ENCODE data around the gene ANAPC1. TPM values are rescaled to one million over a fixed set of nuclear protein-coding genes. Genes with fewer than 3 reads are reported as not detected.
"Not testable (repeated sequence)": the region's sequence is repeated elsewhere in the genome, so short reads cannot be mapped to it uniquely, and the experiment has no call there.

Gene ANAPC1
- 53.5 TPM for polyA plus RNA-seq (2012; ENCODE audit: insufficient read depth, insufficient read length)

DNA sequence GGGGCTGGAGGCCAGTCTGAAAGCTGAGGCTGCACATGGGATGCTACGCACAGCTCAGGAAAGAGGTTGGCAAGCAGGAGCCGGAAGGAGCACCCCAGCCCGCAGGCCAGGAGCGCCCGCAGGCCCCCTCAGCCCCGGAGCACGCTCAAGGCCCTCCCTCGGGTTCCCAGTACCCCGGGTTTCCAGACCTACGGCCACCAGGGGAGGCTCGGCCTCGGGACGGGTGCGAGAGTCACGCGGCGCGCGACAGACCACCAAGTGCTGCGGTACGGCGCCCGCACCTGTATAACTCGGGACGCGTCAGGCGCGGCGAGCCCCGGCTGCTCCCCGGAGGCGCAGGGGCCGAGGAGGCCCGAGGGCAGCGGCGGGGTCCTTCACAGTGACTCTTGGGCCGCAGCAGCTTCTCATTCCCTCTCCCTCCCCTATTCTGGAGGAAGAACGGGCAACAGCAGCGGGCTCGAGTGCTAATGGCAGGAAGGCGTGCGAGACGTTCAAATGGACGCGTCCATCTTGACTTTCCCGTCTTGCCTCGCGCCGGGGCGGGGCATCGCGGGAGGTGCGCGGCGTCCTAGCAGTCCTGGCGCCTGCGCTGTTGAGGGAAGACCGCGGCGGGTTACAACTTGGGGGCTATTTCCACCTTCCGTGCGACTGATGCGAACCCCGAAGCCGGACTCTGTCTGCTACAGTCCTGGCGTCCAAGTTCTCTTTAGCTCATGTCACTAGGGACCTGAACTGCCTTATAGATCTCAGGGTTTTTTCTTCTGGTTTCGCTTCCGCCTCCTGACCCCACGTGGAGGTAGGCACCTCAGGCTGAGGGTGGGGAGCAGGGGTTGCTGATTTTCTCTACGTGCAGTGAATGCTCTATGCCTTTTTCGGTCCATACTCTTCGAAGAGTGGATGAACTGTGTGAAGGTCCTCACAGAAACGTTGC, at the start of gene ANAPC1:
Gene ANAPC1, minus strand, starts transcription at position 533 of the 931 bp plus-strand sequence. CDS start 3,368 bp downstream, outside the sequence.
- H3K4me3 ChIP-seq (ENCODE audit: low read length), result peak within 1 kb of the TSS; percentile 90
- peak; percentile 81 for DNase-seq (ENCODE audit: low read depth, low spot score)

GRCh38 chr2:111932841-111933291, 48.9 kb upstream of the ANAPC1 start:
- DNase-seq (ENCODE audit: low read depth, low spot score), result no peak
- no peak overlapping the region for H3K4me3 ChIP-seq (ENCODE audit: low read length)

DNA sequence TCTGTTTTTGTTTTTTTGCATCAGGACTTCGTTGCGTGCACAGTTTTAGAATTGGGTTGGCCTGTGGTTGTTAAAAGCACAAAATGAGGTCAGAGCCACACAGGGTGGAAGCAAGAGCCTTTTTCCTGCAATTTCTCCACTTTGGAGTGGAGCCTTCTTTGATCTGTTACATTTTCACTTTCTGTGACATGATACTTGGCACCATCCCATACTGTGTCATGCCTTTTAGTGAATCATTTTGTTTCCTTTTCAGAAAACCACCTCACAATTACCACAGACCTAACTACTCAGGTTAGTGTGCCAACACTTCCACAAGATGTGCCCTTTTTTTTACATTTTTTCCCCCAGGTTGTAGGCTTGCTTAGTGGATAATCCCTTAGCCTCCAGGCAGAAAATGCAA, 46.9 kb upstream of the ANAPC1 start:
- H3K4me3 ChIP-seq (ENCODE audit: low read length), result no peak overlapping the region

GRCh38 chr2:111930409-111930808, 46.4 kb upstream of the ANAPC1 start:
- DNase-seq (ENCODE audit: low read depth, low spot score), result no peak
- H3K4me3 ChIP-seq (ENCODE audit: low read length), result no peak overlapping the region

More for the DNA sequence above, 46.9 kb upstream of the ANAPC1 start:
- DNase-seq (ENCODE audit: low read depth, low spot score), result no peak

GRCh38 chr2:111927723-111928122, 43.7 kb upstream of the ANAPC1 start:
- no peak for DNase-seq (ENCODE audit: low read depth, low spot score)
- H3K4me3 ChIP-seq (ENCODE audit: low read length), result no peak overlapping the region

- H3K4me3 ChIP-seq (ENCODE audit: low read length), result no peak overlapping the region
- DNase-seq (ENCODE audit: low read depth, low spot score), result no peak
Measured at GRCh38 chr2:111924617-111925107, 40.7 kb upstream of the ANAPC1 start.

GRCh38 chr2:111923276-111923804, 39.3 kb upstream of the ANAPC1 start:
- DNase-seq (ENCODE audit: low read depth, low spot score), result no peak
- H3K4me3 ChIP-seq (ENCODE audit: low read length), result no peak overlapping the region

- DNase-seq (ENCODE audit: low read depth, low spot score), result no peak
- no peak overlapping the region for H3K4me3 ChIP-seq (ENCODE audit: low read length)
Measured at GRCh38 chr2:111919794-111920608, 36.0 kb upstream of the ANAPC1 start.

- no peak for DNase-seq (ENCODE audit: low read depth, low spot score)
- no peak overlapping the region for H3K4me3 ChIP-seq (ENCODE audit: low read length)
Measured at GRCh38 chr2:111919365-111919764, 35.4 kb upstream of the ANAPC1 start.

DNA sequence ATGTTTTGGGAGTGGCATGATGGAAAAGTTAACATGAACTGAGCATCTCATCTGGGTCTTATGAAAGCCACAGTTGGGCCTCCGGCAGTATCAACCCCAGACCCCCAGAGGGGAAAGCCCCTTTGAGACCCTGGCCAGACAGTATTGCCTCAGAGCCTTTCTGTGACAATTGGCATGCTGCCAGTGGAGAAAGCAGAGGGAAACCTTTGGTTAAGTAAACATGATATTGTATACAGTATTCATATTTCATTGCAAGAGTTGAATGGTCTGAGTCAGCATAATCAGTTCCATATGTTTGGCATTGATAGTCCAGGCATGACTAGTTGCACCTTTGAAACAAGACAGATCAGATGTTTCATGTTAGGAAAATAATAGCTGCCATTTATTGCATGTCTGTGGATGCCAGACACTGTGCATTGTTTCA, 34.4 kb upstream of the ANAPC1 start:
- no peak for DNase-seq (ENCODE audit: low read depth, low spot score)
- H3K4me3 ChIP-seq (ENCODE audit: low read length), result no peak overlapping the region

DNA sequence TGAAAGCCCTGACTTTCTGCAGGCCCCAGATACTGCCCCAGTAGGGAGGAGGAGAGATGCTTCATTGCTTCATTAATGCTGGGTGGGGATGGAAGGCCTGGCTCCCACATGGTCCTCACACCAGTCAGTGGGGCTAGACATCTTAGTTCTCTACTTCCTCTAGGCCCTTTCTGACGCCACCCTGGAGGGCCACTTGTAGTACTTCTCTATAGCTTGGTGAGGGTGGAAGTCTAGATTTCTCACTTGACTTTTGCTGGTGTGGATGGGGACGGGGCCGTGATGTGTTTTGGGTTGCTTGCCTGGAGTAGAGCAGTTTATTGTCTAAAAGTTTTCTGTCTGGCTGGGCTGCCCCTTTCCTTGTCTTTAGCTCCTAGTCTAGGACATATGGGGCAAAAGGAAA, 33.1 kb upstream of the ANAPC1 start:
- no peak overlapping the region for H3K4me3 ChIP-seq (ENCODE audit: low read length)
- no peak for DNase-seq (ENCODE audit: low read depth, low spot score)

DNA sequence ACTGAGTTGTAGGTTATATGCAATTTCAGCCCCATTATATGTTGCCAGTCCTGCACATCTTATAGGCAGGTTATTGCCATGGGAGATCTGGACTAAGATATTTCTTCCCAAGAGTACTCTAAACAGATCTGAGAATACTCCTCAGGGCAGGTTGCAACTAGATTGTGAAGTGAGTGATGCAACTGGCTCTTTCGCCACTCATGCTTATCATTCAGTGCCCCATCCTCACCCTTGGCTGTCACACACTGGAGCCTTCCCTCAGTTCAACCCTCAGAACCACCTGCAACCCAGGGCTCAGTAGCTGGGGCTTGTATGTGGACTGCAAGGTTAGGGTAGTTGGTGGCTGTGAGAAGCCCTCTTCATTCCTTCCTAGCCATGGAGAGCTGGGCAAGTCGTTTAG, 28.6 kb upstream of the ANAPC1 start:
- H3K4me3 ChIP-seq (ENCODE audit: low read length), result no peak overlapping the region
- no peak for DNase-seq (ENCODE audit: low read depth, low spot score)

GRCh38 chr2:111911295-111911977, 27.4 kb upstream of the ANAPC1 start:
- not testable (repeated sequence) for DNase-seq (ENCODE audit: low read depth, low spot score); H3K4me3 ChIP-seq (ENCODE audit: low read length)

- no peak overlapping the region for H3K4me3 ChIP-seq (ENCODE audit: low read length)
- no peak for DNase-seq (ENCODE audit: low read depth, low spot score)
Measured at GRCh38 chr2:111910609-111911277, 26.8 kb upstream of the ANAPC1 start.

- not testable (repeated sequence) for DNase-seq (ENCODE audit: low read depth, low spot score); H3K4me3 ChIP-seq (ENCODE audit: low read length)
Measured at GRCh38 chr2:111909997-111910396, 26.0 kb upstream of the ANAPC1 start.

- DNase-seq (ENCODE audit: low read depth, low spot score), result no peak
- no peak overlapping the region for H3K4me3 ChIP-seq (ENCODE audit: low read length)
Measured at GRCh38 chr2:111909079-111909478, 25.1 kb upstream of the ANAPC1 start.

GRCh38 chr2:111908578-111908977, 24.6 kb upstream of the ANAPC1 start:
- no peak for DNase-seq (ENCODE audit: low read depth, low spot score)
- H3K4me3 ChIP-seq (ENCODE audit: low read length), result no peak overlapping the region

DNA sequence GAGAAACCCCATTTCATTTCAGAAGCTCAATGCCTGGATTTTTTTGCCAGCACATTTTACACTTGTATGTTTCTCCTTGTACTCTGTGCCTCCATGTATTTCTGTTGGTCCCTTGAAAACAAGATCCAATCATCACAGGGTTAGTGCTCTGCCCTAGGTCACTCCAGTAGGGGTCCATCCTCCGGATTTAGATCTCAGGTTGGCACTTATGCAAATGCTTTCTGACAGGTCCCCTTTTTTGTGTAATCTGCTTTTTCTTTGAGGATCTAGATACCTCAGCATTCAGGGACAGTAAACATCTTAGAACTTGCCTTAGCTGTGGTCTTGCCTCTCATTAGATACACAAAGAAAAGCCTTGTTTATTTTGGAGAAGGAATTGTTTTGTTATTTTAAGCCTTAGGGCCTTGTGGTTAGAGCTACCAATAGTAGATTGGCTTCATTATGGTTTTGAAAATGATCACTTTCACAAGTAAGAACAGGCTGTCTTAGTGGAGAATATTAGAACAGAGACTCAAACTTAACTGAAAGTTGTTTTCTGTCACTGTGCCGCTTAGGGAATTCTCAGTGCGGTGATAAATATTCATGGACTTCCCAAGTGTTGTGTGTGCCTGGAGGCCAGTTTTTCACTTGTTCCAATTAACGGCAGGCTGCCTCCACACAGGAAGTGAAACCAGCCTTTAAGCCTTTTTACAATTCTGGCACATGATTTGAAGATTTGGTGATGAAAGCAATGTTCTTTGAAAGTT, 22.2 kb upstream of the ANAPC1 start:
- no peak overlapping the region; the same call in 1 of the 2 replicates for H3K4me3 ChIP-seq (ENCODE audit: low read length)
- DNase-seq (ENCODE audit: low read depth, low spot score), result peak; percentile 24

Data from Jurkat, Clone E6-1 (cell line).